ENCODE results near the gene PARD3.
"Not testable (repeated sequence)": the region's sequence is repeated elsewhere in the genome, so short reads cannot be mapped to it uniquely, and the experiment has no call there.

Gene PARD3

GRCh38 chr10:34719328-34719727 lies 95.8 kb downstream of the PARD3 start:
- no peak for DNase-seq (ENCODE audit: low read depth in 1 of 2, low spot score in 1 of 2)

GRCh38 chr10:34717429-34717828 lies 97.7 kb downstream of the PARD3 start:
- no peak for DNase-seq (ENCODE audit: low read depth in 1 of 2, low spot score in 1 of 2)

GRCh38 chr10:34716958-34717357 lies 98.1 kb downstream of the PARD3 start:
- DNase-seq (ENCODE audit: low read depth in 1 of 2, low spot score in 1 of 2), result no peak

- no peak for DNase-seq (ENCODE audit: low read depth in 1 of 2, low spot score in 1 of 2)
Measured at GRCh38 chr10:34716234-34716633, 98.9 kb downstream of the PARD3 start.

GRCh38 chr10:34715511-34716187 lies 99.4 kb downstream of the PARD3 start:
- DNase-seq (ENCODE audit: low read depth in 1 of 2, low spot score in 1 of 2), result no peak

GRCh38 chr10:34713875-34714274 lies 101.2 kb downstream of the PARD3 start:
- no peak for DNase-seq (ENCODE audit: low read depth in 1 of 2, low spot score in 1 of 2)

- DNase-seq (ENCODE audit: low read depth in 1 of 2, low spot score in 1 of 2), result no peak
Measured at GRCh38 chr10:34711500-34711899, 103.6 kb downstream of the PARD3 start.

GRCh38 chr10:34710391-34710751 lies 104.7 kb downstream of the PARD3 start:
- no peak for DNase-seq (ENCODE audit: low read depth in 1 of 2, low spot score in 1 of 2)

GRCh38 chr10:34709637-34710390 lies 105.3 kb downstream of the PARD3 start:
- DNase-seq (ENCODE audit: low read depth in 1 of 2, low spot score in 1 of 2), result no peak

- DNase-seq (ENCODE audit: low read depth in 1 of 2, low spot score in 1 of 2), result no peak
Measured at GRCh38 chr10:34707656-34708055, 107.4 kb downstream of the PARD3 start.

GRCh38 chr10:34706992-34707391 lies 108.1 kb downstream of the PARD3 start:
- DNase-seq (ENCODE audit: low read depth in 1 of 2, low spot score in 1 of 2), result not testable (repeated sequence)

GRCh38 chr10:34706147-34706546 lies 108.9 kb downstream of the PARD3 start:
- DNase-seq (ENCODE audit: low read depth in 1 of 2, low spot score in 1 of 2), result no peak

GRCh38 chr10:34705563-34705962 lies 109.5 kb downstream of the PARD3 start:
- DNase-seq (ENCODE audit: low read depth in 1 of 2, low spot score in 1 of 2), result no peak

GRCh38 chr10:34704526-34705184 lies 110.4 kb downstream of the PARD3 start:
- DNase-seq (ENCODE audit: low read depth in 1 of 2, low spot score in 1 of 2), result no peak

- DNase-seq (ENCODE audit: low read depth in 1 of 2, low spot score in 1 of 2), result no peak
Measured at GRCh38 chr10:34702982-34703381, 112.1 kb downstream of the PARD3 start.

- no peak for DNase-seq (ENCODE audit: low read depth in 1 of 2, low spot score in 1 of 2)
Measured at GRCh38 chr10:34702093-34702937, 112.8 kb downstream of the PARD3 start.

- no peak for DNase-seq (ENCODE audit: low read depth in 1 of 2, low spot score in 1 of 2)
Measured at GRCh38 chr10:34701194-34701593, 113.9 kb downstream of the PARD3 start.

- DNase-seq (ENCODE audit: low read depth in 1 of 2, low spot score in 1 of 2), result not testable (repeated sequence)
Measured at GRCh38 chr10:34700752-34701151, 114.3 kb downstream of the PARD3 start.

GRCh38 chr10:34699904-34700517 lies 115.1 kb downstream of the PARD3 start:
- DNase-seq (ENCODE audit: low read depth in 1 of 2, low spot score in 1 of 2), result no peak

GRCh38 chr10:34698979-34699378 lies 116.1 kb downstream of the PARD3 start:
- DNase-seq (ENCODE audit: low read depth in 1 of 2, low spot score in 1 of 2), result no peak
